ENCODE measurements around the gene FAM120AOS. TPM values are rescaled to one million over a fixed set of nuclear protein-coding genes. Genes with fewer than 3 reads are reported as not detected.

FAM120AOS gene
- total RNA-seq, 1 experiment from 2014 or later: 53.6 TPM

- Mint-ChIP-seq H3K36me3 (ENCODE audit: insufficient read depth in 1 of 3, low read depth in 3 of 3) (peaks cover 12 to 37% (median 28%) of the 10 kb centered on the region in 3 experiments; a peak in 6 of 7 replicates), H3K27me3 (ENCODE audit: low read depth) (no peaks in the 10 kb centered on the region), H3K4me3 (no peak overlapping the region), H3K4me1 (peaks cover 19 to 29% of the 10 kb centered on the region in 2 experiments), H3K27ac (no peak overlapping the region; a peak in 1 of 7 replicates), H3K9me3 (no peaks in the 10 kb centered on the region)
- DNase-seq: no peak
- H3T11ph ChIP-seq (ENCODE audit: low read length): no peak overlapping the region
- H3K9ac ChIP-seq (ENCODE audit: extremely low read depth, insufficient read length, low read length): no peak overlapping the region
- no peak overlapping the region for H2AFZ ChIP-seq (ENCODE audit: low read length)
- H4K20me1 ChIP-seq (ENCODE audit: control insufficient read depth, insufficient read depth, insufficient read length): no peaks in the 10 kb centered on the region
- no peaks in the 10 kb centered on the region for H3K9me3 ChIP-seq (ENCODE audit: control insufficient read depth, low read depth, low read length)
- no CpG with 5 or more reads among the region's 2 CpGs for WGBS (ENCODE audit: extremely low coverage, insufficient read length, low lambda C conversion rate)
- peaks cover 2% of the 10 kb centered on the region for H3K79me1 ChIP-seq (ENCODE audit: insufficient read depth, low read depth, low read length, poor library complexity, severe bottlenecking)
- H4K5ac ChIP-seq (ENCODE audit: insufficient read length, low read depth, low read length): no peak overlapping the region
- no peak overlapping the region for H4K91ac ChIP-seq (ENCODE audit: insufficient read length, low read depth, low read length)
- H3K23ac ChIP-seq (ENCODE audit: insufficient read length, low read depth, low read length): no peak overlapping the region
- H3K27me3 ChIP-seq (ENCODE audit: insufficient read depth, low read length): no peaks in the 10 kb centered on the region
- TF ChIP-seq, protein P1, sequence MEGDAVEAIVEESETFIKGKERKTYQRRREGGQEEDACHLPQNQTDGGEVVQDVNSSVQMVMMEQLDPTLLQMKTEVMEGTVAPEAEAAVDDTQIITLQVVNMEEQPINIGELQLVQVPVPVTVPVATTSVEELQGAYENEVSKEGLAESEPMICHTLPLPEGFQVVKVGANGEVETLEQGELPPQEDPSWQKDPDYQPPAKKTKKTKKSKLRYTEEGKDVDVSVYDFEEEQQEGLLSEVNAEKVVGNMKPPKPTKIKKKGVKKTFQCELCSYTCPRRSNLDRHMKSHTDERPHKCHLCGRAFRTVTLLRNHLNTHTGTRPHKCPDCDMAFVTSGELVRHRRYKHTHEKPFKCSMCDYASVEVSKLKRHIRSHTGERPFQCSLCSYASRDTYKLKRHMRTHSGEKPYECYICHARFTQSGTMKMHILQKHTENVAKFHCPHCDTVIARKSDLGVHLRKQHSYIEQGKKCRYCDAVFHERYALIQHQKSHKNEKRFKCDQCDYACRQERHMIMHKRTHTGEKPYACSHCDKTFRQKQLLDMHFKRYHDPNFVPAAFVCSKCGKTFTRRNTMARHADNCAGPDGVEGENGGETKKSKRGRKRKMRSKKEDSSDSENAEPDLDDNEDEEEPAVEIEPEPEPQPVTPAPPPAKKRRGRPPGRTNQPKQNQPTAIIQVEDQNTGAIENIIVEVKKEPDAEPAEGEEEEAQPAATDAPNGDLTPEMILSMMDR (conservative IDR thresholded peaks at IDR 0.05): no peak
- no peak overlapping the region for H2BK12ac ChIP-seq (ENCODE audit: insufficient read length, low read depth, low read length)
- no peak overlapping the region for H4K8ac ChIP-seq (replicated peaks; ENCODE audit: insufficient read length, low read depth, low read length)
- H3K18ac ChIP-seq (ENCODE audit: insufficient read length, low read depth, low read length): no peak overlapping the region
- H3K4me2 ChIP-seq (ENCODE audit: insufficient read depth, insufficient read length, low read length): no peak overlapping the region
- H3K79me2 ChIP-seq (ENCODE audit: insufficient read depth, low read length): no peaks in the 10 kb centered on the region; the same call in 1 of the 2 replicates
- H2BK5ac ChIP-seq (ENCODE audit: insufficient read length, low read length): no peak overlapping the region
- H2BK20ac ChIP-seq (ENCODE audit: low read depth, low read length, poor library complexity, severe bottlenecking): no peak overlapping the region
- no peaks in the 10 kb centered on the region for H3K4me1 ChIP-seq (ENCODE audit: insufficient read depth, low read length)
- H2BK120ac ChIP-seq (ENCODE audit: low read depth, low read length, poor library complexity, severe bottlenecking): no peak overlapping the region
- no peak overlapping the region for H3K27ac ChIP-seq (ENCODE audit: insufficient read length, low read depth, low read length)
- H3K14ac ChIP-seq (ENCODE audit: insufficient read depth, low read length): no peak overlapping the region
- no peak overlapping the region for H2BK15ac ChIP-seq (ENCODE audit: low read depth, low read length)
- no peak overlapping the region for H3K56ac ChIP-seq (ENCODE audit: insufficient read length, low read depth, low read length)
- no peak overlapping the region for H2AK5ac ChIP-seq (ENCODE audit: insufficient read length, low read length)
- no peak overlapping the region for H3K4ac ChIP-seq (ENCODE audit: low read depth, low read length)
- H3K23me2 ChIP-seq (ENCODE audit: insufficient read length, low read depth, low read length, poor library complexity, severe bottlenecking): no peaks in the 10 kb centered on the region
Observed at GRCh38 chr9:93477397-93477796, 24.0 kb upstream of the FAM120AOS start.

Measured in H9 (cell line).